Posterior vena cava (tissue), 2 donors: ENCODE data around the gene SAMD11. TPM values are rescaled to one million over a fixed set of nuclear protein-coding genes. Genes with fewer than 3 reads are reported as not detected.
"Not testable (repeated sequence)": the region's sequence is repeated elsewhere in the genome, so short reads cannot be mapped to it uniquely, and the experiment has no call there.

Source experiments
- DNase-seq: peaks from one replicate; pipeline ENCODE4 v3.0.0-alpha.2; 2020; ENCODE audit warnings: low spot score
- intact Hi-C, 2 donors: fragments of 100-400 bp; cut with DNase I; formaldehyde crosslinking; loops; one replicate each; pipeline versions ENCODE4 v1.14.1 to v1.14.2; 2022 to 2023
- total RNA-seq, 2 donors: library from RNA; stranded (reverse); fragmentation: NEBNext Ultra II Directional; extraction: Animal tissue kit (Norgen Biotek cat#: 25700); gene quantifications; one replicate each; pipeline ENCODE4 v1.2.1, GENCODE V29; 2021
- donor health status: DM: yes; HTN: yes; CAD: no.
- donor health status: DM: yes; HTN: yes; CAD: no.

Gene SAMD11
- total RNA-seq, 2 donors from 2014 or later: 16.5 to 38.0 TPM

DNA sequence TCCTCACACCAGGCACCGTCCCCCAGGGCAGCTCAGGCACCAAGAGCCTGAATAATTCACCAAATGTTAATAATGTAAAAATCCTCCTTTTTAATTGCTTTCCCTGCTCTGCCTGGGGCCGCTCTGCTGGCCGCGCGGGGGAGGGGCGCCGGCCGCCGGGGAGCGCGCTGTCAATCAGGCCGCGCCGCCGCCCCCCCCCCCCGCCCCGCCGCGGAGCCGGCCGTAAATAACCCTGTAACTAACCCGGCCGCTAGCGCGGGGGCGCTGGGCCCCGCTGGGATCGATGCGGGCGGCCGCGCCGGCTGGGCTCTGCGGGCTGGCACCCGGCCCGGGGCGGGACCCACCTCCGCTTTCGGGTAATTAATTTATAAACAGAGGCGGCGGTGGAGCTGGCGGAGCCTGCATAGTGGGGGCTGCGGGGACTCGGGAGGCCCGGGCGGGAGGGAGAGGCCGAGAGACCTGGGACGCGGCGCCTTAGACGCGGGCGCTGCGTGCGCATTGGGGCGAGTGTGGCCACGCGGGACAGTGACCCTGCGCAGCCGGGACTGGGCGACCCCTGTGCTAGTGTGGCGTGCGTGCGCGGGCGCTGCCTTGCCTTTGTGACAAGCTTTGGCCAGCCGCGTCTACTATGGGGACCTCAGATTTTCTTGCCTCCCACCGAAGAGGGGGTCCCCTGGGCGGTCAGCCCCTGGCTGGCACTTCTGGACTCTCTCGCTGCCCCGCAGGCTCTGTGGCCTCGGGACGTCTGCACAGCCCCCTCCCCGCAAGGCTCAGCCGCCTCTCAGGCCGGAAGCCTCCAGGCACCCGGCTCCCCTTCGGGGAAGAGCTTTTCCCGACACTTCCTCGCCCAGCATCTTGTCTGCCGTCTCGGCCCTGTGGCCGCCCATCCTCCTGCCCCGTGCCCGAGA lies 16.6 kb downstream of the SAMD11 start:
- DNase-seq: peak; percentile 93
- intact Hi-C loops: no loop called here

DNA sequence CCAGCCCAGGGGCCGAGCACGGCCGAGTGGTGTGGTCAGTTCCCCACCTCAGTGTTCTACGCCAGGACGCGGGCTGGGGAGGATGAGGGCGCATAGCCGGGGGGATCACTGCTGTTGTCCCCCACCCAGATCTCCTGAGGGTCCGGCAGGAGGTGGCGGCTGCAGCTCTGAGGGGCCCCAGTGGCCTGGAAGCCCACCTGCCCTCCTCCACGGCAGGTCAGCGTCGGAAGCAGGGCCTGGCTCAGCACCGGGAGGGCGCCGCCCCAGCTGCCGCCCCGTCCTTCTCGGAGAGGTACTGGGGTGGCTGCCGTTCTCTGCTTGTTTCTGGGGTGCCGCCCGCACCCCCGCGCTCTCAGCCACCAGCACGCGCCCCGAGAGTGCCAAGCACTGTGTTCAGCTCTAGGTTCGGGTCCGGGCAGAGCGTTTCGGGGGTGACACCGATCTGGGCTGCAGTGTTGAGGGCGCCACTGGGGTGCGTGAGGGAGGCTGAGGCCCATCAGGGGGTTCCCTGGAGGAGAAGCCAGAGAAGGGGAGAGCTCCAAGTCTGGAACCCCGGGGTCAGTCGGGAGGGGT lies 17.4 kb downstream of the SAMD11 start:
- intact Hi-C loops: no loop called here
- DNase-seq: no peak

DNA sequence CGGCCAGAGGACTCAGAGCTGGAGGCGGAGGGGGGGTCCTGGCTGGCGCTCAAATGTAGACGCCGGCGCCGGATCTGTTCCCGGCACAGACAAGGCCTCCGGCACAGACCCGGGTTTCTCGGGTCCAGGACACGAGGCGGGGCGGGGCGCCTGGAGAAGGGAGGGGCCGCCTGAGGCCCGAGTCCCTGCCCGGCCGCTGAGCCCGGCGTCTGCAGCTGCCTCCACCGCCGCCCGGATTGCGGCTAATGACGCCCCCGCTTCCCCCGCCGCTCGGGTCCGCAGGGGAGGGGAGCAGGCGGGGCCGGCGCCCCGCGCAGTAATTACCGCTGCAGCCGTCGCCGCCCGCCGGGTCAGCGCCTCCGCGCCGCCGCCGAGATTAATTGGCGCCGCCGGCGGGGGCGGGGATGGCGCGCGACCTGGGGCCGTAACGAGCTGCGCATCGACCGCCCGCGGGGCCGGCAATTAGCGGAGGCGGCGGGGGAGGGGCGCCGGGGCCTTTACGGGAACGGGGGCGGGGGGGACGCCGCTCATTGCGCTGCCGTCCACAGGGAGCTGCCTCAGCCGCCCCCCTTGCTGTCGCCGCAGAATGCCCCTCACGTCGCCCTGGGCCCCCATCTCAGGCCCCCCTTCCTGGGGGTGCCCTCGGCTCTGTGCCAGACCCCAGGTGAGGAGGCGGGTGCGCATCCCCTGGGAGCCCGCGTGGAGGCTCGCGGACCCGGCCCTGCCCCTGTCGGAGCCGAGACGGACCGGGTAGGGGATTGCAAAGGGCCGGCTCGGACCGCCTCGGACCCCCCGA lies 18.1 kb downstream of the SAMD11 start:
- peak; percentile 97 for DNase-seq
- intact Hi-C loops: no loop called here

DNA sequence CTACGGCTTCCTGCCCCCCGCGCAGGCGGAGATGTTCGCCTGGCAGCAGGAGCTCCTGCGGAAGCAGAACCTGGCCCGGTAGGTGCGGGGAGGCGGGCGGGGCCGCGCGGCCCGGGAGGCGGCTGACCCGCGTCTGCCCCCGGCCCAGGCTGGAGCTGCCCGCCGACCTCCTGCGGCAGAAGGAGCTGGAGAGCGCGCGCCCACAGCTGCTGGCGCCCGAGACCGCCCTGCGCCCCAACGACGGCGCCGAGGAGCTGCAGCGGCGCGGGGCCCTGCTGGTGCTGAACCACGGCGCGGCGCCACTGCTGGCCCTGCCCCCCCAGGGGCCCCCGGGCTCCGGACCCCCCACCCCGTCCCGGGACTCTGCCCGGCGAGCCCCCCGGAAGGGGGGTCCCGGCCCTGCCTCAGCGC lies 18.7 kb downstream of the SAMD11 start:
- DNase-seq: no peak
- intact Hi-C loops: no loop called here

DNA sequence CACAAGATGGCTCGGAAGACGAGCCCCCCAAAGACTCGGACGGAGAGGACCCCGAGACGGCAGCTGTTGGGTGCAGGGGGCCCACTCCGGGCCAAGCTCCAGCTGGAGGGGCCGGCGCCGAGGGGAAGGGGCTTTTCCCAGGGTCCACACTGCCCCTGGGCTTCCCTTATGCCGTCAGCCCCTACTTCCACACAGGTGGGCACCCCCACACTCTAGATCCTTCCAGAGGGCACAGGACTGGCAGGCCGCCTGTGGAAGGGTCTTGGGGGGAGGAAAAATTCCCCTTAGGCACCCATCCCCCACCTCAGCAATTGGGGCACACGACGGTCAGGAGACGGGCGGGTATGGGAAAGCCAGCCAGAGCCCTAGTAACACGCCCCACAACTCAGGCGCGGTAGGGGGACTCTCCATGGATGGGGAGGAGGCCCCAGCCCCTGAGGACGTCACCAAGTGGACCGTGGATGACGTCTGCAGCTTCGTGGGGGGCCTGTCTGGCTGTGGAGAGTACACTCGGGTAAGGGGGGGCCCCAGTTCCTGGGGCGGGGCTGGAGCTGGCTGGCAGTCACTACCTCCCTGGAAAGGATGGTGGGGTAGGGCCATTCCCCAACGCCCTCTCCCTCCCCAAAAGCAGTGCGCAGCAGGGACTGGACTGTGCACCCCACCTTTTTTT lies 19.3 kb downstream of the SAMD11 start:
- peak; percentile 95 for DNase-seq
- intact Hi-C loops: no loop called here

DNA sequence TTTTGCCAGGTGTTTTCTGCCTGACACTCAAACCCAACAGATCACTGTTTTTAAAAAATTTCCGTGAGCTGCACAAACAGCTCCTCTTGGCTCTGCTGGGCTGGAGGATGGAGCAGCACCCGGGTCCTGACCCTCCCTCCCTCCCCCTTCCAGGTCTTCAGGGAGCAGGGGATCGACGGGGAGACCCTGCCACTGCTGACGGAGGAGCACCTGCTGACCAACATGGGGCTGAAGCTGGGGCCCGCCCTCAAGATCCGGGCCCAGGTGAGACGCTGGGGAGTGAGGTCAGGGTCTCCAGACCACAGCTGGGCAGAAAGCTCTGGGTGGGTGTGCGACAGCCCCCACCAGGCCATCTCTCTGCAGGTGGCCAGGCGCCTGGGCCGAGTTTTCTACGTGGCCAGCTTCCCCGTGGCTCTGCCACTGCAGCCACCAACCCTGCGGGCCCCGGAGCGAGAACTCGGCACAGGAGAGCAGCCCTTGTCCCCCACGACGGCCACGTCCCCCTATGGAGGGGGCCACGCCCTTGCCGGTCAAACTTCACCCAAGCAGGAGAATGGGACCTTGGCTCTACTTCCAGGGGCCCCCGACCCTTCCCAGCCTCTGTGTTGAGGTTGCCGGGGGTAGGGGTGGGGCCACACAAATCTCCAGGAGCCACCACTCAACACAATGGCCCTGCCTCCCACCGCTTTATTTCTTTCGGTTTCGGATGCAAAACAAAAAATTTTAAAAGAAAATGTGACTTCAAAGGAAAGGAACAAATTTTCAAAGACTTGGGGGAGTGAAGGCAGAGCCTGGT lies 20.0 kb downstream of the SAMD11 start:
- intact Hi-C loops: loop anchor here in 1 of 2 donors (2.0 kb wide), 1 partner anchor 15 kb away; no protein-coding TSS in a partner anchor
- no peak for DNase-seq

DNA sequence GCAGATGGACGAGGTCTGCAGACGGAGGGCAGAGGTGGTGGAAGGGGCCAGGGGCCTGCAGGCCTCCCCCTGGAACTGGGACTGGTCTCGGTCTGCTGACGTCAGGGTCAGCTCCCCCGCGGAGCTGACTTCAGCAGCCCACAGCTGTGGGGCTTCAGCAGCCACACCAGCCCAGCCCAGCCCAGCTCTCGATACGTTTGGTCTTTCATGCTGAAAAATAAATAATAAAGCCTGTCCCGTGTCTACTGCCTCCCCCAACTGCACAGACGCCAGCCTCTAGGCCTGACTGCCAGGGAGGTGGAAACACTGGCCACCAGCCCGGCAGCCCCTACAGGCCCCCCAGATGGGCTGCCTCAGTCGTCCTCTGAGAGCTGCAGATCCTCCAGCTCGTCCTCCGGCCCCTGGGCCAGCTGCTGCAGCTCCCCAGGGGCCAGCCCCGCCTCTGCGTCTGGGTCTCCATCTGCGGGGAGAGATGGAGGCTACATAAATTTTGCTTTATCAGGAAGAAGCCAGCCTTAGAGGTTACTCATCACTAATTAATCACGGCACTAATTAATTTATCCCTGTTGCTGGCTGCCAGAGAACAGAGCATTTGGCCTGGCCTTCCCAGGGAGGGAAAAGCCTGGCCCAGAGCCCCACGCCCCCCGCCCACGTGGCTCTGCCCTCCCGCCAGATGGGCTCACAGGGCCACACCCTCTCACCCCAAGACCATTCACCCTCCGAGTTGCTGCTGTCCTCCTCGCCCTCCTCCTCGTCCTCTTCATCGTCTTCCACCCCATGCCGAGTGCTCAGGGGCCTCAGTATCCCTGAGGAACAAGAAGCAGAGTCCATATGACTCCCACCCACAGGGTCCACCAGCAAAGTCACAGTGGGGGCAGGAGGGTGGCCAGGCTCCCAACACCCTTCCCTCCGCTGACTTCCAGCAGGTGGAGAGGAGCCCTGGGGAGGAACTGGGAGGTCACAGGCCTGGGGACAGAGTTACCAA lies 20.9 kb downstream of the SAMD11 start:
- DNase-seq: no peak
- intact Hi-C loops: loop anchor here in 1 of 2 donors (2.0 kb wide), 1 partner anchor 16 kb away; no protein-coding TSS in a partner anchor

DNA sequence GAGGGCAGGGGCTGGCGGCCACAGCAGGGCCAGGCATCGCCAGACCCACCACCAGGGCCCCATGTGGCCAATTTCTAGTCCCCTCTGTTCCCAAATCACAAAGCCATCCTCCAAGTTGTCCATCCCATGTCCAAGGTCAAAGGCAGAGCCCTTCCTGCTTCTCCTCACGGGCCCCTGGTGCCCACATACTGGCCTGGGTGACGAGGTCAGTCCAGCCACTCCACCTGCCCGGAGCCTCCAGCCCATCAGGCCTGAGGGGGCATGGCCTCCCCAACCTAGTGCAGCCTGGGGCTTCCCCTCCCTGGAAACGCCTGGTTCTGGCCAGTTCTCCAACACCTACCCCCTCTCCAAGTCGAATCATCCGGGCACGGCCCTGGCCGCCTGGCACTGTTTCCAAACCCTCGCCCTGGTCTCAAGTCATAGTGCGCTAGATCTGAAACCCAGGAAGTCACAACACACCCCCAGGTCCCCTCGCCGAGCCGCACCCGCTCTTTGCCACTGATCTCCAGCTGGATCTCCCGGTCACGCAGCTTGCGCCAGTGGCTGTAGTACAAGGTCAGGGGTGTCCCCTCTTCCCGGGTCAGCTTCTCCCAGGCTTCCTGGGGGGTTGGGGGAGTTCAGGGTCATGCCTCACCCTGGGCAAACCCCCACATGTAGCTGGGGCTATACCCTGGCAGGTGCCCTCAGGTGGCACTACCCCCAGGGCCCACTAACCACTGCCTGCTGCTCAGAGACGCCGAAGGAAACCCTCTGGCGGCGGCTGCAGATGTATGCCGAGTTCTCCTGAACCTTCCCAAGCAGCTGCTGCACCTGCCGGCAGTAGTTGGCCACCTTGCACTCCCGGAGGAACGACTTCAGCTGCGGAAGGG lies 22.2 kb downstream of the SAMD11 start:
- DNase-seq: no peak
- intact Hi-C loops: loop anchor here in 1 of 2 donors (2.0 kb wide), 1 partner anchor 17 kb away; no protein-coding TSS in a partner anchor

DNA sequence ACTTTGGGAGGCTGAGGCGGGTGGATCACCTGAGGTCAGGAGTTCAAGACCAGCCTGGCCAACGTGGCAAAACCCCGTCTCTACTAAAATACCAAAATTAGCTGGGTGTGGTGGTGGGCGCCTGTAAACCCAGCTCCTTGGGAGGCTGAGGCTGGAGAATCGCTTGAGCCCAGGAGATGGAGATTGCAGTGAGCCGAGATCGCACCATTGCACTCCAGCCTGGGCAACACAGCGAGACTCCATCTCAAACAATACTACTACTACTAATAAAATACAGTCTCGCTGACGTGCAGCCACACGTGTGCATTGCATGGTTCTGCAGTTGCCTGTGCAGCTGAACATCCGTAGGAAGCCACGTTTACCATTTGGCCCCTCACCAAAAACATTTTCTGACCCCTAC lies 23.1 kb downstream of the SAMD11 start:
- DNase-seq, intact Hi-C loops: not testable (repeated sequence)

DNA sequence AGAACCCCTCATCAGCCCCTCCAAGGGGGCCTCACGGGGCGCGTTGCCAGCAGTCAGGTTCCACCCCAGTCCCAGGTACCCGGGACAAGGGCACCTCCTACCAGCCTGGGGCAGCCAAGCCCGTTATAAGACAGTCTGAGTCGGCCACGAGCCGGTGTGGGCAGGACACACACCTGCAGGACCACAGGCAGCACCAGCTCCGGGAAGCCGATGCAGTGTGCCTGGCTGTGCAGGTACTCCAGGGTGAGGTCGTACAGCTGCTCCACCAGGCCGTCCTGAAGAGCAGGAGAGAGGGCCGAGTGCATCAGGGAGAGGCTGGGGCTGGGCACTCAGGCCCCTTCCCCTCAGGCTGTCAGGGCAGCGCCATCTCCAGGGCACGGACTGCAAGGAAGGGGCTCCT lies 24.2 kb downstream of the SAMD11 start:
- intact Hi-C loops: no loop called here
- DNase-seq: no peak

DNA sequence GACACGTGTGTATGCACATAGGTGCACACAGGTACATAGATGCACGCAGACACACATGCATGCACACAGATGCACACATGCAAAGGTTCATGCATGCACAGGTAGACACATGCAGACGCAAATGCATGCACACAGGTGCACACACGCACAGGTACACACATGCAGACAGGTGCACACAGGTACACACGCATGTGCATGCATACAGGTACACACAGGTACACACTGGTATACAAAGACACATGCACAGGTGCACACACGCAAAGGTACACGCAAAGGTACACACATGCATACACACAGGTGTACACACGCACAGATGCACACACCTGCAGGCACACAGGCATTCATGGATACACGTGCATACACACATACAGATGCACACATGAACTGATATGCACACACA lies 26.5 kb downstream of the SAMD11 start:
- intact Hi-C loops: no loop called here
- no peak for DNase-seq

DNA sequence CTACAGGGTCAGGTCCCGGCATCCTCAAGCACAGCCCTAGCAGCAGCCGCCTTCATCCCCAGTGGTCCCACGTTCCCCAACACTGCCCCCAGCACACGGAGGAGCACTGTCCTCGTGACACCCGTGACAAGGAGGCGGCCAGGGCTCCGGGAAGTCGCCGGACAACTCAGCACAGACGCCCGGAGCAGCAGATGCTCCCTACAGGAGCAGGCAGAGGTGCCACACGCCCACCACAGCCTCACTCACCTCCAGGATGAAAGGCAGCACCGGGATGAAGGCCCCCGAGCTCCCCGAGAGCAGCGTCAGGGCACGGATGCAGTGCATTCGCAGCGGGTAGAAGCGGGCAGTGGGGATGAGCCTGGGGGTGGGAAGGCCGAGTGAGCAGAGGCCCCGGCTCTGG lies 27.2 kb downstream of the SAMD11 start:
- no peak for DNase-seq
- intact Hi-C loops: no loop called here

DNA sequence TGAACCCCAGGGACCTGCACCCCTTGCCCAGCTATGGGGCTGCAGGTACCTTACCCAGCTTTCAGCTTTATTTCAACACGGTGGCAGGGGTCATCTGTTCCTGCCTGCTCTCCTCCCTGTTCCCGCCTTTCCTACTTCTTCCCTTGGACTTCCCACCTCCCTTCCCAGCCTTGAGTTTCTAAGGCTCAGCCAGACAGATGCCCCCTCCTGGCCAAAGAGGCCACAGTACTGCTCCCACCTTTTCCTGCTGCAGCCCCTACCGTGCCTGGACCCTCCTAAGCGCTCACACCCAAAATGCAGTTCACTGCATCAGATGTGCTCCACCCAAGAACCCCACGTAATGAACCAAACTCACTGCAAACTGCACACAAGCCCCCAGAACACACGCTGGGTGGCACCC lies 27.6 kb downstream of the SAMD11 start:
- intact Hi-C loops: no loop called here

DNA sequence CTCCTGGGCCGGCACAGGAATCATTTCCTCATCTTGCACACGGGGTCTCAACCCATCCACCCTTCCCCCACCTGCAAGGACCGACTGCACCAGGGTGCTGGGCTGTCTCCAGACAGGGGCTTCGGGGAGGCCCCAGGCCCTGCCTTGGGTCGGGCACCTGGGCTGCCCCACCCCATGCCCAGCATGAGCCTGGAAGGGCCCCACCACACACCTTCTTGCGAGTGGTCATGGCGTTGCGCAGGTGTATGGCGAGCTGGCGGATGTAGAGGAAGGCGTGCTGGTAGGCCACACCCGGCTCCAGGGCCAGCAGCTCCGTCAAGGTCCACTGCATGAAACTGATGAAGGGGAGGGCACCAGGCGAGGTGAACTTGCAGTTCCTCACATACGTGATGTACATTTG lies 28.5 kb downstream of the SAMD11 start:
- no peak for DNase-seq
- intact Hi-C loops: no loop called here

More for the DNA sequence above, 27.6 kb downstream of the SAMD11 start:
- DNase-seq: no peak

DNA sequence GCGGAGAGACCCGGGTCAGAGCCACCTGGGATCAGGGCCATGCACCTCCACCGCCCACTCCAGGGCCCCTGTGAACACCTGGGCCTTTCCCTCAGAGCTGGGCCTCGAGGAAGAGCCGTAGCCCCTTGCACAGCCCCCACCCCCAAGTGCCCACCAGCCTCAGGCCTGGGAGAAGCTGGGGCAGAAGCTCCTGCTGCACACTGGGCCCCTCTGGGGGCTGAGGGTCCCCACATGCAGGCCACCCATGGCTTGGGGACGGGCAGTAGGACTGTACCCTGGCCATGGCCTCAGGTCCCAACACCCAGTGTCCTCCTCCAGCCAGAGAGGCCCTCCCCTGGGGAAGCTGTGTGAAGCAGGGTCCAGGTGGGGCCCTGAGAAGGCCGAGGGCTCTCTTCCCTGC lies 28.9 kb downstream of the SAMD11 start:
- intact Hi-C loops: no loop called here

DNA sequence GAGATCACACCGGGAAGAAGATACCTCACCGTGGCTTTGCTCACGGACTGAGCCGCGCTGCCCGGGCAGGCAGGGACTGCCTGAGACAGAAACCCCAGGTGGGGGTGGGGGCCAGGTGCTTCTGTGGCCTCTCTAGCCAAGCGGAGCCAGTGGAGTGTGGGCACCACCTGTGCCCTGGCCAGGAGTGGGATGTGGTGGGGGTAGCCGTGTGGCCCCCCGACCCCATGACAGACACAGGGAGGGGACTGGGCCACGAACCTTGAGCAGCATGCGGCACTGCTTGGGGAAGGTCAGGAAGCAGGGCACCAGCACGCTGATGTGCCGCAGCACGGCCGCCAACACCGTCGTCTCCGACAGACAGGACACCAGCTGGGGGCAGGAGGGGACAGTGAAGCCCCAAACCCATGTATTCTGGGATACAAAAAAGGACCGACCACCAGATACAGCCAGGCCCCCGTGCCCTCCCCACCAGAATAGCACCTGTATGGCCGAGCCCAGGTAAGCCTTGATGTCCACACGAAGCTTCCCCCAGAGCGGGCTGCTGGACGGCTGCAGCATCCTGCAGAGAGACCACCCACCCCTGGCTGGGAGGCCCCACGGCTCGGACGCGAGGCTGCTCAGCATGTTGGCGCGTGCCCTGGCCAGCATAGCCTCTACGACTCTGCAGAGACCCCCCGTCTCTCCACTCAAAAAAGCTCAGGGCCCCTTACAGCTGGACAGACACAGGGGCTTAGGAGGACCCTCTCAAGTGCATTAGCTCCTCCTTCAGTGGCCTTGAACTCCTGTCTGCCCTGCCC lies 30.0 kb downstream of the SAMD11 start:
- DNase-seq: no peak
- intact Hi-C loops: no loop called here

More for the DNA sequence above, 28.9 kb downstream of the SAMD11 start:
- DNase-seq: no peak
